ENCODE measurements around the gene TTC21B.

The TTC21B gene

DNA sequence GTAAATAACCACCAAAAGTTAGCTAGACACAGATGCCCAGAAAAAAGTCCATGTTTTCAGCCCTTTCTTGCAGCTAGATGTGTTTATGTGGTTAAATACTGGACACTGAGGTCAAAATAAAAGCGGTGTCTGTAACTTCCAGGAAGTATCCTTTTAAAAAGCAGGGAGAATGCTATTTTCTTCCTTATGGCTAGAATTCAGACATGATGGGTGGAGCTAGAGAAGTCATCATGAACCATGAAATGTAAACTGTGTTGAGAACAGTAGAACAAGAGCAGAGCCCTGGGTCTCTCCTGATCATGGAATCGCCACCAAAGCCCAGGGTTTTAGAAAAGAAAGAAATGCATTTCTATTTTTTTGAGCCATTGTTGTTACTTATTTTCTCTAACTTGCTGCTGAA, 118.2 kb downstream of the TTC21B start:
- DNase-seq (ENCODE audit: low spot score): no peak

DNA sequence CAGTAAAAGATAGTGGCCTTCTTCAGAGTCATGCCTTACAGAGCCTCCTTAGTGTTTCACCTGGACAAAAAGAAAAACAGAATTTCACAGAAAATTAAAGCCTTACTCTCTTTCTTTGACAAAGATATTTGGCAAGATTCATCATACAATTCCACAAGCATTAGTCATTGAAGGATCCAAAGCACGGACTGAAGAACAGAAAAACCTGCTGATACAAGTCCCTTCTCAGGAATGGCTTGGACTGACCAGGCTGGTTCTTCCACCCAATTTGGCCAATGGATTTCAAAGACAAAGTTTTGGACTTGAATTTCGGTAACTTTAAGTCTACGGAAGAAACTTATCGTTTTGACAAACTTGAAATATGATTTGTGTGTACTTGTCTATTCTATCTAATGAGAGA, 120.4 kb downstream of the TTC21B start:
- DNase-seq (ENCODE audit: low spot score): peak; percentile 60

DNA sequence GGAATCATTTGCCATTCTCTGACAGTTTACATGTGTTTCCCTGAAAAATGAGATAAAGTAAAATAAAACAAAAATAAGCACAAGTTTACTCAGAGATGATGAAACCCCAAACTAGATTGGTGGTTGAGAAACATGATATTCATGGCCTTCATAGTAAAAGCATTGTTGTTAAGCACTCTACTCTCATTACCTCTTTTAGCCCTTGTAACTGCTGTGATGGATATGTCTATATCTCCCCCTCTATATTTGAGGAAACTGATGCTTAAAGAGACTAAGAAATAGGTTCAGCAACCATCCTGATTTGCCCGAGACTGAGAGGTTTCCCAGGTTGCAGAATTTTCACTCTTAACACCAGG, 125.7 kb downstream of the TTC21B start:
- no peak for DNase-seq (ENCODE audit: low spot score)

- DNase-seq (ENCODE audit: low spot score): no peak
Observed at GRCh38 chr2:165827016-165827920, 126.3 kb downstream of the TTC21B start.

DNA sequence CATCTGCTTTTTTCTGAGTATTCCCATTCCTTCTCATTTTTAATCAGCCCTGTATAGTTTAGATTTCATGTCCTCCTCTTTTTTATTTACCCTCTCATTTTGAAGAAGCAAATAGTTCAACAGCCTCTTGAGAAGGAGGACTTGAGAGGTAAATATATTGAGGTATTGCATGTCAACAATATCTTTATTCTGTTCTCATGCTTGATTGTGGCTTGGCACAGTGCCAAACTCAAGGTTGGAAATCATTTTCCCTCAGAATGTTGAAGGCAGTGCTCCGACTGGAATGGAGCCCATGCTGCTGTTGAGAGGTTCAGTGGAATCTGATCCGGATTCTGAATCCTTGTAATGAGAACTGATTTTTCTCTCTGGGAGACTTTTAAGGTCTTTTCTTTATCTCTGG, 128.5 kb downstream of the TTC21B start:
- DNase-seq (ENCODE audit: low spot score): no peak
